Erythroblast (primary cell): ENCODE results near the gene MYCN.

Source experiments
- DNase-seq, 2 experiments: peaks; one replicate each; lab custom pipeline; 2025; lab: John Stamatoyannopoulos, UW
- GATA1 ChIP-seq: IDR thresholded peaks from 2 replicates; pipeline ENCODE4 v1.6.1; 2011; ENCODE audit warnings: low read depth, mild to moderate bottlenecking, control low read depth, low read length, moderate library complexity
- POLR2A ChIP-seq: IDR thresholded peaks from 2 replicates; pipeline ENCODE4 v1.6.1; 2011; ENCODE audit warnings: mild to moderate bottlenecking, low read length

Gene MYCN

GRCh38 chr2:15939556-15939853 lies 845 bp upstream of the MYCN start:
- TF ChIP-seq POLR2A = no peak
- no peak for TF ChIP-seq GATA1
- no peak for DNase-seq

DNA sequence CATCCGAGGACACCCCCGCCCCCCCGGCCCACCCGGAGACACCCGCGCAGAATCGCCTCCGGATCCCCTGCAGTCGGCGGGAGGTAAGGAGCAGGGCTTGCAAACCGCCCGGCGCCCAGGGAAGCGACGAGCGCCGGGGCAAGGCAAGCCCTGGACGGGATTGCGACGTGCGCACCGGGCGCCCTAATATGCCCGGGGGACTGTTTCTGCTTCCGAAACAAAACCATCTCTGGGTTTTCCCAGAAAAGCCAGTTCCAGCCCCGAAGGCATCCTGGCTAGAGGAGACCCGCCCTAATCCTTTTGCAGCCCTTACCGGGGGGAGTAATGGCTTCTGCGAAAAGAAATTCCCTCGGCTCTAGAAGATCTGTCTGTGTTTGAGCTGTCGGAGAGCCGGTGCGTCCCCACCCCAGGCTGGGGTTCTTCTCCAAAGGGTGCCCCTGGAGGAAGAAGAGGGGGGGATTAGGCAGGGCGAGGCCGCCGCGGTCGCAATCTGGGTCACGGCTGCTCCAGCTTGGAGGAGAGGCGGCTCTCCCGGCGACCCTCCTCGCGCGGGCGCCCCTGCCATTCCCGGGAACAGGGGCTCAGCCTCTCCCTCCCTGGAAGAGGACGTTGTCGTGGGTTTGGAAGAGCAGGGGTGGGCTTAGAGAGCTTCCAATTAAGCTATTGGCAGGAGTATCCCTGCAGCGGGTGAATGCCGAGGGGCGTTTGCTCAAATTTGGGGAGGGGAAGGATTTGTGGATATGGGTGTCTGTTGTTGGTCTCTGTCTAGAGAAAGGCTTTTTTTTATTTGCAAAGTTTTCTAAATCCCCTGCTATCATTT lies 521 bp downstream of the MYCN start:
- no peak for TF ChIP-seq POLR2A
- TF ChIP-seq GATA1 = no peak
- no peak for DNase-seq

GRCh38 chr2:15941481-15941850 lies 1.1 kb downstream of the MYCN start:
- DNase-seq = no peak
- TF ChIP-seq GATA1 (no peak), POLR2A (no peak)

GRCh38 chr2:15941871-15942710 lies 1.7 kb downstream of the MYCN start:
- TF ChIP-seq GATA1 = no peak
- TF ChIP-seq POLR2A = no peak
- no peak for DNase-seq

DNA sequence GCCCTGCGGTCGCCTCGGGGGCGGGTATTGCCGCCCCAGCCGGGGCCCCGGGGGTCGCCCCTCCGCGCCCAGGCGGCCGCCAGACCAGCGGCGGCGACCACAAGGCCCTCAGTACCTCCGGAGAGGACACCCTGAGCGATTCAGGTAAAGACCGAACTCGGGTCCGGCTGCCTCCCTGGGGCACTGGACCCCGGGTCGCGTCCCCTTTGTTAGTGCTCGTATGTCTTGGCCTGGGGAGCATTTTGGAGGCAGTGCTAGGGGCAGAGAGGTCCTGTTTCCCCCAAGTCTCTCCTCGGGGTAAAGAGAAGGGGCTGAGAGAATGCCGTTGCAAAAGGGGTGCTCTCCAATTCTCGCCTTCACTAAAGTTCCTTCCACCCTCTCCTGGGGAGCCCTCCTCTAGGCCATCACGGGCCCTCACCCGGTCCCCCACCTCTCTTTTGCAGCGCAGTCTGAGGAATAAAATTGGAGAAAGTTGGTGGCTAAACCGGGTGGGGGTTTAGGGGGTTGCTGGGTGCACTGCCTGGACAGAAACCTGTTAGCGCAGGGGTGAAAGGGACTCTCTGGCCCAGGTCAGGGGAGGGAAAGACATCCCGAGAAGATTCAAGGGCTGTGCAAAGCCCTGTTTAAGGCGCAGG lies 2.5 kb downstream of the MYCN start:
- DNase-seq = no peak
- TF ChIP-seq GATA1 (no peak), POLR2A (no peak)

GRCh38 chr2:15943378-15944280 lies 3.3 kb downstream of the MYCN start:
- no peak for DNase-seq

DNA sequence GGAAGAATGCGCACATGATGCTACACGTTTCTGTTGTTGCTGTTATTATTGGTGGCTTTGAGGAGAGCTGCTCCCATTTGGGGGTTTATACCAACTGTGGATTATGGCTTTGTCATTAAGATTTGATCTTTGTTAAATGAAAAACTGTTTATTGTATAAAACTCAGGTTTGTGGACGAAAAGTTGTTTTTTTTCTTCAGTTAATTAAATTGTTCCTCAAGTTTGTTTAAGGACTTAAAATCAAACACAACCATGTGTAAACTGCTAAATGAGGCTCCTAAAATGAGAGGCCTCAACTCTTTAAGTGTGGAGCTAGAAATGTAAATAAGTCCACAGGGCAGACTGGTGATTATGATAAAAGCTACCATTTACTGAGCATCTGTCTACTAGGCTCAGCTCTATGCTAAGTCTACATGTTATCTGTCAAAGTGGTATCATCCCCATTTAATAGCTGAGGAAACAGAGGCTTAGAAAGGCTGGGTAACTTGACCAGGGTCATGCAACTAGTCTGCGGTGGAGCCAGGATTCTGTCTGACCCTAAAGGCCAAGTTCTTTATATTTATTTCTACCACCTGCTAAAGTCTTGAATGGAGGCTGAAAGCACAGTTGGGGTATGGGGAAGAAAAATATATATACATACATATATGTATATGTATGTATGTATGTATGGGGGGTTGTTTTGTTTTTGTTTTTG lies 4.1 kb downstream of the MYCN start:
- TF ChIP-seq GATA1 (no peak), POLR2A (no peak)

More at GRCh38 chr2:15943378-15944280, 3.3 kb downstream of the MYCN start:
- TF ChIP-seq GATA1 (no peak), POLR2A (no peak)

GRCh38 chr2:15945909-15946705 lies 5.8 kb downstream of the MYCN start:
- no peak for DNase-seq
- TF ChIP-seq POLR2A = no peak
- no peak for TF ChIP-seq GATA1

More for the DNA sequence above, 4.1 kb downstream of the MYCN start:
- no peak for DNase-seq

GRCh38 chr2:15946983-15947382 lies 6.6 kb downstream of the MYCN start:
- no peak for DNase-seq
- TF ChIP-seq POLR2A = no peak
- TF ChIP-seq GATA1 = no peak

GRCh38 chr2:15947431-15947830 lies 7.1 kb downstream of the MYCN start:
- no peak for TF ChIP-seq POLR2A
- no peak for TF ChIP-seq GATA1
- DNase-seq = no peak

GRCh38 chr2:15948704-15948957 lies 8.3 kb downstream of the MYCN start:
- no peak for DNase-seq
- no peak for TF ChIP-seq POLR2A
- no peak for TF ChIP-seq GATA1

GRCh38 chr2:15949126-15949525 lies 8.8 kb downstream of the MYCN start:
- TF ChIP-seq GATA1 = no peak
- no peak for TF ChIP-seq POLR2A
- DNase-seq = no peak
